Endothelial cell of umbilical vein (primary cell): Measurements from ENCODE around the gene CDC42EP4. TPM values are rescaled to one million over a fixed set of nuclear protein-coding genes. Genes with fewer than 3 reads are reported as not detected.

Source experiments
- BruUV-seq: library from RNA; stranded (reverse); fragments of 400-500 nt; replicated peaks from 2 replicates; lab custom pipeline; 2021; lab: Mats Ljungman, UMichigan
- CTCF ChIA-PET: fragments of 300-600, 350-600 bp; sonication (Branson Sonifier 250); formaldehyde crosslinking; loops from one replicate; lab custom pipeline; 2021; ENCODE audit warnings: antibody characterized with exemption, inconsistent platforms; lab: Charles Lee
- POLR2A ChIA-PET: fragments of 300-600, 350-600 bp; sonication (Branson Sonifier 250); formaldehyde crosslinking; loops from one replicate; lab custom pipeline; 2021; ENCODE audit warnings: antibody characterized with exemption, inconsistent platforms; lab: Charles Lee
- DNase-seq: peaks from one replicate; pipeline ENCODE4 v3.0.0-alpha.2; 2011; ENCODE audit warnings: low read depth, low spot score
- FAIRE-seq: peaks from 2 replicates; lab custom pipeline; 2011; peaks lifted over from hg19 to GRCh38; lab: Jason Lieb, UNC
- H2AFZ ChIP-seq: 2 replicates; pipeline ENCODE4 v1.6.0; 2012; ENCODE audit warnings: low read depth, low read length, control low read depth, inconsistent platforms
- H3K27ac ChIP-seq: 2 replicates; pipeline ENCODE4 v1.5.1; 2011; ENCODE audit warnings: low read depth, mild to moderate bottlenecking, control low read depth, low read length, moderate library complexity; ENCODE audit not compliant: insufficient read depth
- H3K27me3 ChIP-seq, 2 experiments: 2 replicates each; pipeline versions ENCODE4 v1.6.0 to v1.6.1; 2011; ENCODE audit warnings: low read length in 2 of 2, mixed read lengths in 1 of 2; ENCODE audit not compliant: control insufficient read depth in 2 of 2, insufficient read depth in 2 of 2
- H3K36me3 ChIP-seq, 2 experiments: 2 replicates in 1 of 2; 3 replicates in 1 of 2; pipeline ENCODE4 v1.5.1; 2011; ENCODE audit warnings: low read length in 2 of 2, mild to moderate bottlenecking in 1 of 2, moderate library complexity in 1 of 2; ENCODE audit not compliant: control insufficient read depth in 2 of 2, insufficient read depth in 2 of 2; ENCODE audit errors: extremely low read depth in 1 of 2
- H3K4me1 ChIP-seq: 3 replicates; pipeline ENCODE4 v1.5.1; 2011; ENCODE audit warnings: mild to moderate bottlenecking, low read length; ENCODE audit not compliant: control insufficient read depth, insufficient read depth; ENCODE audit errors: extremely low read depth
- H3K4me2 ChIP-seq: 2 replicates; pipeline ENCODE4 v1.6.1; 2011; ENCODE audit warnings: low read length, control low read depth, mixed read lengths; ENCODE audit not compliant: insufficient read depth
- H3K4me3 ChIP-seq, 3 experiments: fragments of 200-600 bp in 1 of 3; sonication (generic), shearing (Covaris generic) in 1 of 3; replicated peaks in 1 of 3; 2 replicates each; pipeline ENCODE4 v1.5.1; 2011 to 2016; ENCODE audit warnings: control low read depth in 3 of 3, low read length in 3 of 3, mild to moderate bottlenecking in 2 of 3, inconsistent platforms in 1 of 3, low read depth in 1 of 3, moderate library complexity in 1 of 3; ENCODE audit not compliant: insufficient read depth in 1 of 3
- H3K79me2 ChIP-seq: 2 replicates; pipeline ENCODE4 v1.6.0; 2012; ENCODE audit warnings: low read length, inconsistent platforms; ENCODE audit not compliant: control insufficient read depth, insufficient read depth
- H3K9ac ChIP-seq: replicated peaks from 2 replicates; pipeline ENCODE3; 2011; ENCODE audit warnings: low read length, control low read depth; ENCODE audit not compliant: insufficient read depth; ENCODE audit errors: extremely low read depth
- H3K9me1 ChIP-seq: replicated peaks from 3 replicates; pipeline ENCODE4 v1.6.0; 2011; ENCODE audit warnings: mild to moderate bottlenecking, low read length; ENCODE audit not compliant: control insufficient read depth, insufficient read depth; ENCODE audit errors: extremely low read depth
- H3K9me3 ChIP-seq: replicated peaks from 2 replicates; pipeline ENCODE4 v1.5.1; 2012; ENCODE audit warnings: low read length, inconsistent platforms; ENCODE audit not compliant: control insufficient read depth, insufficient read depth
- H4K20me1 ChIP-seq: replicated peaks from 2 replicates; pipeline ENCODE3; 2011; ENCODE audit warnings: mild to moderate bottlenecking, low read length; ENCODE audit not compliant: control insufficient read depth, insufficient read depth; ENCODE audit errors: extremely low read depth
- CTCF ChIP-seq, 2 donors: IDR thresholded peaks; 1 replicate in 1 of 2; 2 replicates in 1 of 2; pipeline ENCODE4 v1.5.1; 2011; ENCODE audit warnings: low read length in 2 of 2, mild to moderate bottlenecking in 2 of 2, moderate library complexity in 2 of 2, control low read depth in 1 of 2, inconsistent platforms in 1 of 2, low read depth in 1 of 2; ENCODE audit not compliant: insufficient read depth in 1 of 2; ENCODE audit errors: extremely low read depth in 1 of 2
- EZH2 ChIP-seq: IDR thresholded peaks from 2 replicates; pipeline ENCODE4 v1.6.1; 2012; ENCODE audit warnings: borderline replicate concordance, low read depth, mild to moderate bottlenecking, moderate library complexity, low read length, inconsistent platforms; ENCODE audit not compliant: severe bottlenecking
- FOS ChIP-seq: IDR thresholded peaks from 2 replicates; pipeline ENCODE4 v1.6.1; 2011; ENCODE audit warnings: mild to moderate bottlenecking, low read length, moderate library complexity, borderline replicate concordance; ENCODE audit not compliant: insufficient read depth
- GATA2 ChIP-seq: IDR thresholded peaks from 2 replicates; pipeline ENCODE4 v1.7.0; 2011; ENCODE audit warnings: low read depth, mild to moderate bottlenecking, moderate library complexity, mixed read lengths, low read length; ENCODE audit not compliant: insufficient read length, insufficient read depth
- JUN ChIP-seq: IDR thresholded peaks from 2 replicates; pipeline ENCODE4 v1.6.1; 2011; ENCODE audit warnings: borderline replicate concordance, low read depth; ENCODE audit not compliant: insufficient read length, insufficient read depth
- MAX ChIP-seq: IDR thresholded peaks from 2 replicates; pipeline ENCODE4 v1.6.1; 2011; ENCODE audit not compliant: insufficient read depth, insufficient read length
- MYC ChIP-seq: IDR thresholded peaks from one replicate; pipeline ENCODE4 v1.6.1; 2011; ENCODE audit warnings: mild to moderate bottlenecking, low read depth, low read length
- POLR2A ChIP-seq: IDR thresholded peaks from 2 replicates; pipeline ENCODE4 v1.6.1; 2012; ENCODE audit warnings: low read depth, mild to moderate bottlenecking, control low read depth, low read length
- POLR2AphosphoS5 ChIP-seq: IDR thresholded peaks from 2 replicates; pipeline ENCODE4 v1.6.1; 2012; ENCODE audit warnings: low read depth, mild to moderate bottlenecking, control low read depth, low read length, moderate library complexity; ENCODE audit not compliant: insufficient read depth
- dilution Hi-C: fragments of 300-500 bp; cut with MboI; formaldehyde crosslinking; loops from one replicate; pipeline ENCODE4 v1.15.0; 2019; ENCODE audit warnings: low sequenced_read_pairs; ENCODE audit not compliant: extremely low pct_ligation_motif_present
- intact Hi-C: fragments of 100-400 bp; cut with micrococcal nuclease; formaldehyde crosslinking; loops from one replicate; pipeline ENCODE4 v1.10.0; 2022
- polyA plus RNA-seq, 4 experiments: library from polyadenylated mRNA; depleted of rRNA in 3 of 4; stranded (reverse) in 3 of 4; unstranded in 1 of 4; fragments of >200 nt; gene quantifications; 2 replicates each; pipeline versions ENCODE4 v1.2.1 to v1.2.3, GENCODE V29; 2011 to 2012; ENCODE audit warnings: missing spikeins in 1 of 4
- total RNA-seq: library from RNA; stranded (reverse); gene quantifications from 2 replicates; pipeline ENCODE4 v1.2.3, GENCODE V29; 2021

The CDC42EP4 gene
- total and polyA plus RNA-seq, 2 donors (not counting 3 experiments of a cell fraction or from before 2014, with no cell fraction given), result 11.4 to 19.6 TPM

DNA sequence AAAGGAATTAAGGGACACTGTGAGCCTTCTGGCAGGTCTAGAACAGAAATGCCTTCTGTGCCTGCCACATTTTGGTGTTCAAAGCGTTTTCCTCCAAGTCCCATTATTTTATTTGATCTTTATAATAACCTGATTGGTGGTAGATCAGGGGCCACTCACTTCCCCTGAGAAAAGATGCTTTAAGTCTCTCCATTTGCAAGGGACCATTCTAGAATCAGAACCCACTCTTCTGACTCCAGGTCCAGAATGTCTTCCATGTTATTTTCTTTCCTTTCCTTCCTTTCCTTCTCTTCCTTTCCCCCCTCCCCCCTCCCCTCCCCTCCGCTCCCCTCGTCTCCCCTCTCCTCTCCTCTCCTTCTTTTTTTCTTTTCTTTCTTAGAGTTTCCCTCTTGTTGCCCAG lies 19.3 kb upstream of the CDC42EP4 start:
- Histone ChIP-seq H3K36me3 (no peaks in the 10 kb centered on the region), H4K20me1 (no peaks in the 10 kb centered on the region), H2AFZ (no peak overlapping the region), H3K27me3 (no peaks in the 10 kb centered on the region), H3K9me3 (no peaks in the 10 kb centered on the region), H3K4me3 (no peak overlapping the region), H3K9ac (no peak overlapping the region), H3K79me2 (no peaks in the 10 kb centered on the region), H3K4me1 (no peaks in the 10 kb centered on the region), H3K9me1 (no peaks in the 10 kb centered on the region), H3K27ac (no peak overlapping the region), H3K4me2 (no peak overlapping the region)
- POLR2A ChIA-PET, result no interaction called here
- dilution Hi-C loops, result no loop called here
- no TSS peak for BruUV-seq
- intact Hi-C loops, result no loop called here
- CTCF ChIA-PET, result no interaction called here
- DNase-seq (no peak), FAIRE-seq (no peak)
- TF ChIP-seq POLR2AphosphoS5, result no peak
- TF ChIP-seq EZH2, result no peak
- TF ChIP-seq POLR2A, result no peak
- no peak for TF ChIP-seq MYC
- TF ChIP-seq GATA2, result no peak
- no peak for TF ChIP-seq MAX
- TF ChIP-seq FOS, result no peak
- TF ChIP-seq CTCF (IDR thresholded peaks at IDR 0.05; ENCODE audit: extremely low read depth in 1 of 2, insufficient read depth in 1 of 2, low read depth in 1 of 2, low read length in 2 of 2), result no peak
- TF ChIP-seq JUN, result no peak
